Breast epithelium (tissue), 3 donors: Measurements from ENCODE around the gene FGFR3.

Experiments
- POLR2AphosphoS5 ChIP-seq, 3 donors: sonication (generic); formaldehyde crosslinking; IDR thresholded peaks; one replicate each; pipeline ENCODE4 v1.6.1; 2017; ENCODE audit warnings: antibody characterized with exemption in 3 of 3
- TF ChIP-seq, protein P1 (sequence below), 3 donors: fragments of 450-650 bp; IDR thresholded peaks; one replicate each; pipeline ENCODE4 v1.5.1; 2016 to 2017; ENCODE audit warnings: antibody characterized with exemption in 3 of 3, mild to moderate bottlenecking in 3 of 3, moderate library complexity in 3 of 3

DNA sequence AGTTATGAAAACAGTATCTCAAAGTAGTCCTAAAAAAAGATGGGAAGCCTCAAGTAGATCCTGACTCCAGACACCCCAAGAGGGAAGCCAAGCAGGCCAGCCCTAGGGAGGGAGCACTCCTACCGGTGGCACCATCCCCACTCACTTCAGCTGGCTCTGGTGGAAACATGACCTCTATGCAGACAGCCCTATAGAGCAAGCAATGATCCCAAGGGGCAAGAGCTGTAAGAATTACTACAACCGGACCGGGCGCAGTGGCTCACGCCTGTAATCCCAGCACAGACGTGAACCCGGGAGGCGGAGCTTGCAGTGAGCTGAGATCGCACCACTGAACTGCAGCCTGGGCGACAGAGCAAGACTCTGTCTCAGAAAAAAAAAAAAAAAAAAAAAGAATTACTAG, 57.2 kb downstream of the FGFR3 start:
- TF ChIP-seq, protein P1, sequence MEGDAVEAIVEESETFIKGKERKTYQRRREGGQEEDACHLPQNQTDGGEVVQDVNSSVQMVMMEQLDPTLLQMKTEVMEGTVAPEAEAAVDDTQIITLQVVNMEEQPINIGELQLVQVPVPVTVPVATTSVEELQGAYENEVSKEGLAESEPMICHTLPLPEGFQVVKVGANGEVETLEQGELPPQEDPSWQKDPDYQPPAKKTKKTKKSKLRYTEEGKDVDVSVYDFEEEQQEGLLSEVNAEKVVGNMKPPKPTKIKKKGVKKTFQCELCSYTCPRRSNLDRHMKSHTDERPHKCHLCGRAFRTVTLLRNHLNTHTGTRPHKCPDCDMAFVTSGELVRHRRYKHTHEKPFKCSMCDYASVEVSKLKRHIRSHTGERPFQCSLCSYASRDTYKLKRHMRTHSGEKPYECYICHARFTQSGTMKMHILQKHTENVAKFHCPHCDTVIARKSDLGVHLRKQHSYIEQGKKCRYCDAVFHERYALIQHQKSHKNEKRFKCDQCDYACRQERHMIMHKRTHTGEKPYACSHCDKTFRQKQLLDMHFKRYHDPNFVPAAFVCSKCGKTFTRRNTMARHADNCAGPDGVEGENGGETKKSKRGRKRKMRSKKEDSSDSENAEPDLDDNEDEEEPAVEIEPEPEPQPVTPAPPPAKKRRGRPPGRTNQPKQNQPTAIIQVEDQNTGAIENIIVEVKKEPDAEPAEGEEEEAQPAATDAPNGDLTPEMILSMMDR (IDR thresholded peaks at IDR 0.05) = no peak
- no peak for TF ChIP-seq POLR2AphosphoS5 (IDR thresholded peaks at IDR 0.05)
